HepG2 (cell line): ENCODE data around the gene GDAP1L1. TPM values are rescaled to one million over a fixed set of nuclear protein-coding genes. Genes with fewer than 3 reads are reported as not detected.

Experiments used
- ATAD3A ChIP-seq: sonication (generic); formaldehyde crosslinking; IDR thresholded peaks from 2 replicates; pipeline ENCODE4 v1.4.0; 2020; ENCODE audit warnings: missing genetic modification reagents
- BHLHE40 ChIP-seq: IDR thresholded peaks from 2 replicates; pipeline ENCODE4 v1.6.1; 2011; ENCODE audit warnings: low read length, improper control_type of control experiment
- CHD4 ChIP-seq: fragments of 200-600 bp; sonication (generic); IDR thresholded peaks from 2 replicates; pipeline ENCODE4 v1.7.0; 2017; ENCODE audit warnings: mild to moderate bottlenecking, low read length, borderline replicate concordance
- FOXO1 ChIP-seq: sonication (generic); formaldehyde crosslinking; IDR thresholded peaks from 2 replicates; pipeline ENCODE4 v1.4.0; 2020; ENCODE audit warnings: missing genetic modification reagents
- ISL2 ChIP-seq: sonication (generic); formaldehyde crosslinking; IDR thresholded peaks from 2 replicates; pipeline ENCODE4 v1.5.0; 2020; ENCODE audit warnings: missing genetic modification reagents
- MAFG ChIP-seq: sonication (generic); formaldehyde crosslinking; IDR thresholded peaks from 2 replicates; pipeline ENCODE4 v1.5.1; 2020; ENCODE audit warnings: mild to moderate bottlenecking, missing genetic modification reagents
- MAFK ChIP-seq, 2 experiments: IDR thresholded peaks in 1 of 2; conservative IDR thresholded peaks in 1 of 2; 2 replicates each; pipeline ENCODE4 v1.6.1; 2011; ENCODE audit warnings: improper control_type of control experiment in 2 of 2, low read length in 2 of 2
- MEIS1 ChIP-seq: sonication (generic); formaldehyde crosslinking; IDR thresholded peaks from 2 replicates; pipeline ENCODE4 v1.9.0; 2021; ENCODE audit warnings: mild to moderate bottlenecking, missing genetic modification reagents, moderate library complexity, borderline replicate concordance
- NCOR1 ChIP-seq: fragments of 200-600 bp; sonication (generic); IDR thresholded peaks from 2 replicates; pipeline ENCODE4 v1.7.0; 2017; ENCODE audit warnings: antibody characterized with exemption, low read length, borderline replicate concordance
- NFYB ChIP-seq: sonication (generic); formaldehyde crosslinking; IDR thresholded peaks from 2 replicates; pipeline ENCODE4 v1.4.0; 2020; ENCODE audit warnings: missing genetic modification reagents
- REPIN1 ChIP-seq: sonication (generic); formaldehyde crosslinking; IDR thresholded peaks from 2 replicates; pipeline ENCODE4 v1.8.0; 2022; ENCODE audit warnings: missing genetic modification reagents, low read depth, mild to moderate bottlenecking, borderline replicate concordance
- ZNF275 ChIP-seq: sonication (generic); formaldehyde crosslinking; IDR thresholded peaks from 2 replicates; pipeline ENCODE4 v1.8.0; 2022; ENCODE audit warnings: missing genetic modification reagents, mild to moderate bottlenecking, inconsistent platforms, borderline replicate concordance
- ZNF552 ChIP-seq: sonication (generic); formaldehyde crosslinking; IDR thresholded peaks from 2 replicates; pipeline ENCODE4 v1.9.0; 2022; ENCODE audit warnings: missing genetic modification reagents, mild to moderate bottlenecking, borderline replicate concordance
- ZNF589 ChIP-seq: sonication (generic); formaldehyde crosslinking; conservative IDR thresholded peaks from 2 replicates; pipeline ENCODE4 v1.8.0; 2022; ENCODE audit warnings: mild to moderate bottlenecking, moderate library complexity, missing genetic modification reagents
- ZNF691 ChIP-seq: sonication (generic); formaldehyde crosslinking; IDR thresholded peaks from 2 replicates; pipeline ENCODE4 v1.4.0; 2020; ENCODE audit warnings: missing genetic modification reagents, low read depth, mild to moderate bottlenecking, borderline replicate concordance
- ZNF768 ChIP-seq: sonication (generic); formaldehyde crosslinking; IDR thresholded peaks from 2 replicates; pipeline ENCODE4 v1.4.0; 2020; ENCODE audit warnings: missing genetic modification reagents
- ZNF792 ChIP-seq: IDR thresholded peaks from 2 replicates; pipeline ENCODE4 v1.6.1; 2016
- ZNF878 ChIP-seq: sonication (generic); formaldehyde crosslinking; IDR thresholded peaks from 2 replicates; pipeline ENCODE4 v1.8.1; 2023; ENCODE audit warnings: mild to moderate bottlenecking, missing genetic modification reagents, moderate library complexity
- polyA plus RNA-seq, 8 experiments: library from polyadenylated mRNA; depleted of rRNA in 3 of 8; stranded (reverse) in 7 of 8; unstranded in 1 of 8; fragments of >200 nt; fragmentation: Illumina TruSeq in 4 of 8; extraction: Trizol in 4 of 8; gene quantifications; 2 replicates each; pipeline versions ENCODE4 v1.2.1 to v1.2.3, GENCODE V29; 2011 to 2016; ENCODE audit warnings: low read depth in 4 of 8, missing spikeins in 1 of 8, mixed read lengths in 1 of 8; ENCODE audit not compliant: insufficient read depth in 1 of 8
- total RNA-seq, 5 experiments: library from RNA; depleted of rRNA; stranded (reverse); fragments of >200 nt; fragmentation: Illumina TruSeq; extraction: Trizol; gene quantifications; 2 replicates each; pipeline ENCODE4 v1.2.3, GENCODE V29; 2016; ENCODE audit warnings: low read depth in 1 of 5
- TF ChIP-seq, protein P1 (sequence below): sonication (generic); formaldehyde crosslinking; IDR thresholded peaks from 2 replicates; pipeline ENCODE4 v1.4.0; 2020; ENCODE audit warnings: missing genetic modification reagents
- TF ChIP-seq, protein P2 (sequence below): sonication (generic); formaldehyde crosslinking; IDR thresholded peaks from 2 replicates; pipeline ENCODE4 v1.4.0; 2020; ENCODE audit warnings: missing genetic modification reagents

The GDAP1L1 gene
- total and polyA plus RNA-seq, 2 of the 13 experiments (the other 11 are each of a cell fraction or from before 2014, with no cell fraction given), result 0.04 TPM; not detected in 1

DNA sequence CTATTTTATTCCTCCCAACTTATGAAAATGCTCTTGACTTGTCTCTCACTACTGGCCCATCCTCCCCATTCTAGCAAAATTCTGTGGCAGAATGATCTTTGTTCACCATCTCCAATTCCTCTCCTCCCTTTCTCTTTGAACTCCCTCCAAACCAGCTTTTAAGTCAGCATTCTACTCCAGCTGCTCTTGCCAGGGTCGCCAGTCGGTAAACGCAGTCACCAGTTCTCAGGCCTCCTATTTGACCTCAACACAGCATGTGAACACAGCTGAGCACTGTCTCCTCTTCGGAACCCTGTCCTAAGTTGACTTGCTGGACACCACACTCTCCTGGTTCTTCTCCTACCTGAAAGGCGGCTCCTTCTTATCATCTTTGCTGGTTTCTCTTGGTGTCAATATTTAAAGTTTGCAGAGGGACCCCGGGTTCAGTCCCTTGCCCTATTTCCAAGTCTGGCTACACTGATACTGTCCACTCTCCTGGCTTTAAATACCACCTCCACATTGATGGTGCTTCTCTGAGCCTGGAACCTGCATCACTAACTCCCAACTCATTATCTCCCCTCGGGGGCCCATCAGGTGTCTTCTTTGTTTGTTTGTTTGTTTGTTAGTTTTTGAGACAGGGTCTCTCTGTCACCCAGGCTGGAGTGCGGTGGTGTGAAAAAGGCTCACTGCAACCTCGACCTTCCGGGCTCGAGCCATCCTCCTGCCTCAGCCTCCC lies 27.4 kb downstream of the GDAP1L1 start (continued):
- TF ChIP-seq ZNF589 (CRISPR knock-in tag) (0 out of 2 replicates have a peak, but pooled peaks have one; percentile 36), FOXO1 (CRISPR knock-in tag) (peak; percentile 57; the same call in 1 of the 2 replicates), ZNF792 (CRISPR knock-in tag) (0 out of 2 replicates have a peak, but pooled peaks have one; percentile 14), MAFK (conservative IDR thresholded peaks at IDR 0.05 in 1 of 2, IDR thresholded peaks at IDR 0.05 in 1 of 2; ENCODE audit: low read length in 2 of 2) (no peak), ZNF878 (CRISPR knock-in tag) (no peak), ISL2 (CRISPR knock-in tag) (peak; percentile 93), ZNF275 (CRISPR knock-in tag) (no peak), BHLHE40 (peak; percentile 32; the same call in 1 of the 2 replicates), ZNF691 (CRISPR knock-in tag) (peak; percentile 69; the same call in 1 of the 2 replicates), REPIN1 (peak; percentile 70; the same call in 1 of the 2 replicates), ZNF768 (CRISPR knock-in tag) (no peak), CHD4 (no peak), MAFG (CRISPR knock-in tag) (no peak), ZNF552 (CRISPR knock-in tag) (no peak), ATAD3A (CRISPR knock-in tag) (no peak), NCOR1 (peak; percentile 78; the same call in 1 of the 2 replicates), NFYB (CRISPR knock-in tag) (peak; percentile 8; the same call in 1 of the 2 replicates), MEIS1 (no peak)
- TF ChIP-seq, protein P1, sequence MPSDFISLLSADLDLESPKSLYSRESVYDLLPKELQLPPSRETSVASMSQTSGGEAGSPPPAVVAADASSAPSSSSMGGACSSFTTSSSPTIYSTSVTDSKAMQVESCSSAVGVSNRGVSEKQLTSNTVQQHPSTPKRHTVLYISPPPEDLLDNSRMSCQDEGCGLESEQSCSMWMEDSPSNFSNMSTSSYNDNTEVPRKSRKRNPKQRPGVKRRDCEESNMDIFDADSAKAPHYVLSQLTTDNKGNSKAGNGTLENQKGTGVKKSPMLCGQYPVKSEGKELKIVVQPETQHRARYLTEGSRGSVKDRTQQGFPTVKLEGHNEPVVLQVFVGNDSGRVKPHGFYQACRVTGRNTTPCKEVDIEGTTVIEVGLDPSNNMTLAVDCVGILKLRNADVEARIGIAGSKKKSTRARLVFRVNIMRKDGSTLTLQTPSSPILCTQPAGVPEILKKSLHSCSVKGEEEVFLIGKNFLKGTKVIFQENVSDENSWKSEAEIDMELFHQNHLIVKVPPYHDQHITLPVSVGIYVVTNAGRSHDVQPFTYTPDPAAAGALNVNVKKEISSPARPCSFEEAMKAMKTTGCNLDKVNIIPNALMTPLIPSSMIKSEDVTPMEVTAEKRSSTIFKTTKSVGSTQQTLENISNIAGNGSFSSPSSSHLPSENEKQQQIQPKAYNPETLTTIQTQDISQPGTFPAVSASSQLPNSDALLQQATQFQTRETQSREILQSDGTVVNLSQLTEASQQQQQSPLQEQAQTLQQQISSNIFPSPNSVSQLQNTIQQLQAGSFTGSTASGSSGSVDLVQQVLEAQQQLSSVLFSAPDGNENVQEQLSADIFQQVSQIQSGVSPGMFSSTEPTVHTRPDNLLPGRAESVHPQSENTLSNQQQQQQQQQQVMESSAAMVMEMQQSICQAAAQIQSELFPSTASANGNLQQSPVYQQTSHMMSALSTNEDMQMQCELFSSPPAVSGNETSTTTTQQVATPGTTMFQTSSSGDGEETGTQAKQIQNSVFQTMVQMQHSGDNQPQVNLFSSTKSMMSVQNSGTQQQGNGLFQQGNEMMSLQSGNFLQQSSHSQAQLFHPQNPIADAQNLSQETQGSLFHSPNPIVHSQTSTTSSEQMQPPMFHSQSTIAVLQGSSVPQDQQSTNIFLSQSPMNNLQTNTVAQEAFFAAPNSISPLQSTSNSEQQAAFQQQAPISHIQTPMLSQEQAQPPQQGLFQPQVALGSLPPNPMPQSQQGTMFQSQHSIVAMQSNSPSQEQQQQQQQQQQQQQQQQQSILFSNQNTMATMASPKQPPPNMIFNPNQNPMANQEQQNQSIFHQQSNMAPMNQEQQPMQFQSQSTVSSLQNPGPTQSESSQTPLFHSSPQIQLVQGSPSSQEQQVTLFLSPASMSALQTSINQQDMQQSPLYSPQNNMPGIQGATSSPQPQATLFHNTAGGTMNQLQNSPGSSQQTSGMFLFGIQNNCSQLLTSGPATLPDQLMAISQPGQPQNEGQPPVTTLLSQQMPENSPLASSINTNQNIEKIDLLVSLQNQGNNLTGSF (CRISPR knock-in tag), result no peak
- TF ChIP-seq, protein P2, sequence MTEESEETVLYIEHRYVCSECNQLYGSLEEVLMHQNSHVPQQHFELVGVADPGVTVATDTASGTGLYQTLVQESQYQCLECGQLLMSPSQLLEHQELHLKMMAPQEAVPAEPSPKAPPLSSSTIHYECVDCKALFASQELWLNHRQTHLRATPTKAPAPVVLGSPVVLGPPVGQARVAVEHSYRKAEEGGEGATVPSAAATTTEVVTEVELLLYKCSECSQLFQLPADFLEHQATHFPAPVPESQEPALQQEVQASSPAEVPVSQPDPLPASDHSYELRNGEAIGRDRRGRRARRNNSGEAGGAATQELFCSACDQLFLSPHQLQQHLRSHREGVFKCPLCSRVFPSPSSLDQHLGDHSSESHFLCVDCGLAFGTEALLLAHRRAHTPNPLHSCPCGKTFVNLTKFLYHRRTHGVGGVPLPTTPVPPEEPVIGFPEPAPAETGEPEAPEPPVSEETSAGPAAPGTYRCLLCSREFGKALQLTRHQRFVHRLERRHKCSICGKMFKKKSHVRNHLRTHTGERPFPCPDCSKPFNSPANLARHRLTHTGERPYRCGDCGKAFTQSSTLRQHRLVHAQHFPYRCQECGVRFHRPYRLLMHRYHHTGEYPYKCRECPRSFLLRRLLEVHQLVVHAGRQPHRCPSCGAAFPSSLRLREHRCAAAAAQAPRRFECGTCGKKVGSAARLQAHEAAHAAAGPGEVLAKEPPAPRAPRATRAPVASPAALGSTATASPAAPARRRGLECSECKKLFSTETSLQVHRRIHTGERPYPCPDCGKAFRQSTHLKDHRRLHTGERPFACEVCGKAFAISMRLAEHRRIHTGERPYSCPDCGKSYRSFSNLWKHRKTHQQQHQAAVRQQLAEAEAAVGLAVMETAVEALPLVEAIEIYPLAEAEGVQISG (CRISPR knock-in tag), result peak; percentile 29; the same call in 1 of the 2 replicates
